GM18505 (cell line): Measurements from ENCODE around the gene SCGB3A1.

Source experiments
- ATAC-seq: cut with Tn5 transposase; IDR thresholded peaks from one replicate; pipeline ENCODE4 v1.9.1; 2021; ENCODE audit not compliant: unreplicated experiment
- POLR2A ChIP-seq: IDR thresholded peaks from 4 replicates; pipeline ENCODE4 v1.6.1; 2011; ENCODE audit warnings: borderline replicate concordance; ENCODE audit not compliant: insufficient read depth, insufficient read length; ENCODE audit errors: extremely low read depth

The SCGB3A1 gene

GRCh38 chr5:180596115-180596667, 4.9 kb upstream of the SCGB3A1 start:
- no peak for ATAC-seq
- no peak for TF ChIP-seq POLR2A

GRCh38 chr5:180595381-180596114, 4.2 kb upstream of the SCGB3A1 start:
- no peak for TF ChIP-seq POLR2A
- no peak for ATAC-seq

DNA sequence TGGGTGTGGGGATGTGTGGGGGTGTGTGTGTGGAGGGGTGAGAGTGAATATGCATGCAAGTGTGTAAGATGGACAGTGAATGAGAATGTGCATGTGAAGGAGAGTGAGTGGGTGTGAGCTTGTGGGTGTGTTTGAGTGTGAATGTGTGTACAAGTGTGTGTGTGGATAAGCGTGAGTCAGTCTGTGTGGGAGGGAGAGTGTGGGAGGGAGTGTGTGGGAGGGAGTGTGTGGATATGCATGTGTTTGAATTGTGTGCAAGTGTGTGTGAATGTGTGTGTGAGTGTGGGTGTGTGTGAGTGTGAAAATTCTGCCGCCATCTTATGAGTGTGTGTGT, 3.7 kb upstream of the SCGB3A1 start:
- ATAC-seq: no peak
- no peak for TF ChIP-seq POLR2A

DNA sequence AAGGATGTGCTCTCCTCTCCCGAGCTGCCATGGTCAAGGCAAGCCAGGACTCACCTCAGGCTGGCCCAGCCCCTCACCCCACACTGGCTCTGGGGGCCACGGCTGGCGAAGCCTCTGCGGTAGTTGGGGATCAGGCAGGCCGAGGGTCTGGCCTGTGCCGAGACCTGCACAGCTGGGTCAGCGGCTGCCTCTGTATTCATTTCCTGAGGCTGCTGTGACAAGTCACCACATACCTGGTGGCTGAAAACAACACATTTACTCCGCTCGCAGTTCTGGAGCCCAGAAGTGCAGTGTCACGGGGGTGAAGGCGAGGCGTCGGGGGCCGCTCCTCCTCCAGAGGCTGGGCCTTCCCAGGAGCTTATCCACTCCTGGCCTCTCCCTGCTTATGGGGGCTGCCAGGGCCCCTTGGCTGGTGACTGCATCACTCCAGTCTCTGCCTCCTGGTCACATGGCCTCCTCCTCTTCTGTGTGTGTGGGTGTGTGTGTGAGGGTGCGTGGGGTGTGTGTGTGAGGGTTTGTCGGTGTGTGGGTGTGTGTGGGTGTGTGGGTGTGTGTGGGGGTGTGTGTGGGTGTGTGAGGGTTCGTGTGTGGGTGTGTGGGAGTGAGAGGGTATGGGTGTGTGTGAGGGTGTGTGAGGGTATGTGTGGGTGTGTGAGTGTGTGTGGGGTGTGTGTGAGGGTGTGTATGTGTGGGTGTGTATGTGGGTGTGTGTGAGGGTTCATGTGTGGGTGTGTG, 3.2 kb upstream of the SCGB3A1 start:
- ATAC-seq: no peak
- no peak for TF ChIP-seq POLR2A

GRCh38 chr5:180593446-180594206, 2.3 kb upstream of the SCGB3A1 start:
- TF ChIP-seq POLR2A: no peak
- no peak for ATAC-seq

DNA sequence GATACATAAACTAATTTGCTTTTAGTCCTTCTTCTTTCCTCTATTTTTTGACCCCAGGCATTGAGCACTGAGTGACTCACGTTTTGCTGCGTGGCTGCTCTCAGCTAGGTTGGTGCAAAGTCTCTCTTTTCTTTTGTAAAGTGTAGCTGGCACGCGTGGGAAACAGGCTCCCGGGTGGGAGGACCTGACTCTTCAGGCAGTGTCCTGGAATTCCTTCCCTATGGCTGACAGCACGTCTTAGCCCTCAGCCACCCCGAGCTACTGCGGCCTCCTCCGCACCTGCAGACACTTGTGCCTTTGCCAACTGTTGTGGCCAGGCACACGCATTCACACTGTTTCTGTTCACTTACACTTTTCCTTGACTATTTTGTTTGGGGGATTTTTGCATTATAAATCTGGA, 877 bp upstream of the SCGB3A1 start:
- no peak for TF ChIP-seq POLR2A
- no peak for ATAC-seq

GRCh38 chr5:180590543-180591310, 572 bp downstream of the SCGB3A1 start:
- no peak for TF ChIP-seq POLR2A
- no peak for ATAC-seq

DNA sequence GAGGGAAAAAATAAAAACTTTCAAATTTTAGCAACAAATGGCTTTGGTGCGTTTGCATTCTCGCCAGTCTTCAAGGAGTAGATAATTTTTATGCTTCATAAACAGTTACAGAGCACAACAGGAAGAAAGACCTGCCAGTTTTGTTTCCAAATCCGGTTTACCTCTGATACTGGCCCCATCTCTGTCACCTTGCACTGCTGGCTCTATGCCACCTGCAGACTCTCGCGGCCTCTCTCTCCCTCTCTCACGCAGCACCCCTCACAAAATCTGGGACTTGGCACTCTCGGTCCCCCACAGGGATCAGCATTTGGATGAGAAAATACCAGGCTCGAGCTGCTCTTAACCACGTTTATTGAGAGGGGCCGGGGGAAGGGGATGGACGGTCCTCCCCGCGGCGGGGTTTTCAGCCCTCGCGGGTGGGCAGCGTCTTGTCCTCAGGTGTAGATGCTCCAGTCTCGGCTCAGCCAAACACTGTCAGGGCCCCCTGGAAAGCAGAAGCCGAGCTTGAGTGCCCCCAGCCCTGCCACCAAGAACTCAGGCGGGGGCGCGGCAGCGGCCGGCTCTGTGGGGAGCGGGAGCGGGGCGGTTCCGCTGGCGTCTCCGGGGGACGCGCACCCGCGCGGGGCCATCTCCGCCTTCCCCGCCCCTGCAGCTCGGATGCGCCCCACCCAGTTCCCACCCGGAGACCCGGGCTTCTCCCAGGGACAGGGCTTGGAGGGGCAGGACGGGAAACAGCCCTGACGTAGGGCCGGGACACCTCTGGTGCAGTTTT, 1.3 kb downstream of the SCGB3A1 start:
- no peak for ATAC-seq
- TF ChIP-seq POLR2A: no peak

DNA sequence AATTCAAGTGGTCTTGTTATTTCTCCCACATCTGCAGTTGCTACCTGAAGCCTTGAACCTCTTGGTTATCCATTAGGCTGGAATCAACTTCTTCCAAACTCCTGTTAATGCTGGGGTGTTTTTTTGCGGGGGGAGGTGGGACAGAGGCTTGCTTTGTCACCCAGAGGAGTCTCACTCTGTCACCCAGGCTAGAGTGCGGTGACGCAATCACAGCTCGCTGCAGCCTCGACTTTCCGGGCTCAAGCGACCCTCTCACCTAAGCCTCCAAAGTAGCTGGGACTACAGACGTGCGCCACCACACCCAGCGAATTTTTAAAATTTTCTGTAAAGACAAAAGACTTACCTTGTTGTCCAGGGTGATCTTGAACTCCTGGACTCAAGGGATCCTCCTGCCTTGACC, 4.4 kb downstream of the SCGB3A1 start:
- TF ChIP-seq POLR2A: no peak
- ATAC-seq: no peak

GRCh38 chr5:180586204-180586603, 5.1 kb downstream of the SCGB3A1 start:
- no peak for ATAC-seq
- no peak for TF ChIP-seq POLR2A

- ATAC-seq: no peak
- no peak for TF ChIP-seq POLR2A
Measured at GRCh38 chr5:180583738-180584137, 7.6 kb downstream of the SCGB3A1 start.

- no peak for ATAC-seq
- TF ChIP-seq POLR2A: no peak
Measured at GRCh38 chr5:180580681-180581080, 10.6 kb downstream of the SCGB3A1 start.
